HPDE6-E6E7 (cell line): ENCODE measurements around the gene CHL1.
A peak's percentile ranks its signal among the peaks of the same experiment; 100 is the strongest.

Source experiments
- DNase-seq: peaks from one replicate; pipeline ENCODE4 v3.0.0; 2011; ENCODE audit warnings: missing footprints; ENCODE audit errors: extremely low spot score

The CHL1 gene

GRCh38 chr3:217099-217813 is 20.7 kb downstream of the CHL1 start:
- no peak for DNase-seq

DNA sequence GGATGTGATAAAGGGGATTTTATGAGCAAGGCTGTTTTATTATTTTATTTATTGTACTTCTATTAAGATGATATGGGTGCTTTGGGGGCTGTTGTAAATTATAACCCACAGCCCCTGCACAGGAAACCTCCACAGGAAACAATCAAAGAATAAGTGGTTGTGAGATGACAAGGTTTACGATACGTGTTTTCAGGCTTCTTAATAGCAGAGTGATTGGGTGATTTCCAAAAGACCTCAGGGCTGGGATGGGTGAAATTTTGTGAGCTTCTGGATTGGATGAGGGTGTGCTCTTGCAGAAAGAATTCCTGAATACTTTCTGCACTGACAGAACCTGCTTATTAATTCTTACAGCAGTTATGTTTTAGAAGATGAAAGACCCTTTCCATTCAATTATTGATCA is 21.4 kb downstream of the CHL1 start:
- DNase-seq: no peak

GRCh38 chr3:228442-229182 is 32.0 kb downstream of the CHL1 start:
- no peak for DNase-seq

- DNase-seq: no peak
Observed at GRCh38 chr3:229183-229661, 32.7 kb downstream of the CHL1 start.

GRCh38 chr3:236881-237280 is 40.3 kb downstream of the CHL1 start:
- no peak for DNase-seq

DNA sequence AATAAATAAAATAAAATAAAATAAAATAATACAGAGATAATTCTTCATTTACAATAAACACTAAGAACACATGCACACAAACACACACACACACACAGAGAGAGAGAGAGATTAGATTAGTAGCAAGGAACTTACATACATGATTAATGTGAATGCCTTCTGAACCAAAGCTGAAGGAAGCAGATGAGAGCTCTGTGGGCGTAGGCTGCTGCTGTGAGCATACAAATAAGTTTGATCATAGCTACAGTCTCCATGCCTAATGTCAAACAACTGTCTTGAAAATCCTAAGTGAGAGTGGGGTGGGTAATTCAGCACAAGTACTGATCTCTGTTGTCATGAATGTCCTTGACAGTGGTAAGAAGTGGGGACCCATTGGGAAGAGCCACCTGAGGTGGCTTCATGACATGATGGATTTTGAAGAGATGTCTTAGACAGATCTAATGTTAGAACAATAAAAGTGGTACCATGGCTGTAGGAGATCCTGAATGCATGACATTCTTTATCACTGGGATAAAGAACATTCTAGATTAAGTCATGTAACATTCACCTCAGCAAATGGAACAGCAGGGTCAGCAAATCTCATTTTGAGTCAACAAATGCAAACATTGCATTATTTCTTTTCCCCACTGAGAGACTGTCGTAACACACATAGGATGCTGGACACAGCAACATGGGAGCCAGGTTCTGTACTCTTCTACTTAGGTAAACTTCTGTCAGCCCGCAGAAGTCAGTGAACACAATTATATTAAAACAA is 46.2 kb downstream of the CHL1 start:
- no peak for DNase-seq

GRCh38 chr3:243356-243725 is 46.8 kb downstream of the CHL1 start:
- no peak for DNase-seq

- DNase-seq: no peak
Observed at GRCh38 chr3:244041-244440, 47.5 kb downstream of the CHL1 start.

- no peak for DNase-seq
Observed at GRCh38 chr3:247916-248315, 51.4 kb downstream of the CHL1 start.

GRCh38 chr3:248864-249520 is 52.4 kb downstream of the CHL1 start:
- no peak for DNase-seq

- DNase-seq: no peak
Observed at GRCh38 chr3:249587-250262, 53.2 kb downstream of the CHL1 start.

DNA sequence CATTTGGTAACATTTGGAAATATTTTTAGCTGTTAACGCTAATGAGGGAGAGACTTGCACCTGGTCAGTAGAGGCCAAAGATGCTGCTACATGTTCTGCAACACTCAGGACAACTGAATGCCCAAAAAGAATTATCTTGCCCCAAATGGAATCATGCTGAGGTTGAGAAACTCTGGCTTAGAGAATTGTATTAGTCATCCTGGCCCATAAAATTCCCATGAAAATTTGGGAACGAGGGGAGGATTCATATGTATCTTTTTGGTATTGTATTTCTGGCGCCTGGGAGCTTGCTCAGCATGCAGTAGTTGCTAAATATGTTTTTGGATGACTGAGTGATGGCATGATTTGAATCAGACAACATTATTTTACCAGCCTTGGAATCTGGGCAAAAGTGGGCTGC is 59.9 kb downstream of the CHL1 start:
- no peak for DNase-seq

GRCh38 chr3:257826-258225 is 61.3 kb downstream of the CHL1 start:
- DNase-seq: no peak

GRCh38 chr3:260898-261297 is 64.3 kb downstream of the CHL1 start:
- DNase-seq: no peak

GRCh38 chr3:263393-263792 is 66.8 kb downstream of the CHL1 start:
- no peak for DNase-seq

DNA sequence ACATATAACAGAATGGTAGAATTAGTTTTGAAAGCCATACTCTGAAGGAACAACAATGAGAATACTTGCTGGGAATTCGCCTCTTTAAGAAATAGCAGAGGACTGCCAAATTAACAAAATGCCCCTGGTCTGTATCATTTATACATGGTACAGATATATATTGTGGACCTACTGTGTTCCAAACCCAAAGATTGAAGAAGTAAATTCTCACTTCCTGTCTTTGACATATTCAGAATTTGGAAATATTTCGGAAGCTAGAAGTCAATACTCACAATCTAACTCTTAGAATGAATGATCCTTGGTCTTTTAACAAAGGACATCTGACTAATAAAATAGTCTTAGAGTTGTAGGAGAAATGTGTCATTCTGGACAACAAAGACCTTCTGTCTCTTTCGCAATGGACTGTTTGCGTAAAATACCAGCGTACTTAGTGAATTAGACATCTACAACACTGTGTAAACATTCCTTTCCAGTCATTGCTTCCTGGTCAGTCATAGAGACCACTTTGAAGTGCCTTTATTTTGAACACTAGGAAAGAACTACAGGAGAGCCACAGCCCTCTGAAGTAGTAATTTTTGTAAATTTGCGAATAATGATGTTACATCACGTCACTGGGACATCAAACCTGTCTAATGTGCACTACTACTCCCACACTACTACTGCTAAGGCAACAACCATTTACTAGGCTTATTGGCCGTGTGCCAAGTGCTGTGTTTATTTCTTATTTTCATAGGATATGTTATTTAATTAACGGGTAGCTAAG is 68.0 kb downstream of the CHL1 start:
- peak; percentile 7 for DNase-seq

- no peak for DNase-seq
Observed at GRCh38 chr3:267101-267500, 70.5 kb downstream of the CHL1 start.

- DNase-seq: no peak
Observed at GRCh38 chr3:270688-271087, 74.1 kb downstream of the CHL1 start.

- DNase-seq: no peak
Observed at GRCh38 chr3:274927-275326, 78.4 kb downstream of the CHL1 start.

- no peak for DNase-seq
Observed at GRCh38 chr3:277873-278272, 81.3 kb downstream of the CHL1 start.
